ENCODE results near the gene HECW1. TPM values are rescaled to one million over a fixed set of nuclear protein-coding genes. Genes with fewer than 3 reads are reported as not detected.

HECW1 gene
- total RNA-seq, 1 donor = 2.9 TPM

DNA sequence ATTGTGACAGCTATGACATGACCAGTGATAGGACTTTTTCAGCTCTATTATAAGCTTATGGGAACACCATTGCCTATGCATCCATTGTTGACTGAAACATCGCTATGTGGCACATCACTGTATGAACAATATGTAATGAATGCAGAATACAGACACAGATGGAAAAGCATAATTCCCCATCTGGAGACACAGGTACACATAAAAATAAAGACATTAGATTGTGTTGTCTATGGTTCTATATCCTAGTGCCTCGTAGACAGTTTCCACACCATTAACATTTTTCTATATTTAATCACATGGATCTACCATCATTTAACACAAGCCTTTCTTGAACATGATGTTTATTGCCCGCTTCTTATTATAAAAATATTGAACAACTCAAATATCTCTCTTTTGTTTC lies 374.2 kb downstream of the HECW1 start:
- no peaks in the 10 kb centered on the region for H3K9me3 ChIP-seq (ENCODE audit: low read depth, low read length)
- H3K4me1 ChIP-seq (ENCODE audit: insufficient read depth, low read length) = peaks cover 22% of the 10 kb centered on the region
- H3K4me3 ChIP-seq (ENCODE audit: insufficient read depth, low read length) = no peak overlapping the region
- H2AFZ ChIP-seq (ENCODE audit: low read length) = no peak overlapping the region
- no peak overlapping the region for H3K27ac ChIP-seq (ENCODE audit: low read depth, low read length)
- TF ChIP-seq, protein P1, sequence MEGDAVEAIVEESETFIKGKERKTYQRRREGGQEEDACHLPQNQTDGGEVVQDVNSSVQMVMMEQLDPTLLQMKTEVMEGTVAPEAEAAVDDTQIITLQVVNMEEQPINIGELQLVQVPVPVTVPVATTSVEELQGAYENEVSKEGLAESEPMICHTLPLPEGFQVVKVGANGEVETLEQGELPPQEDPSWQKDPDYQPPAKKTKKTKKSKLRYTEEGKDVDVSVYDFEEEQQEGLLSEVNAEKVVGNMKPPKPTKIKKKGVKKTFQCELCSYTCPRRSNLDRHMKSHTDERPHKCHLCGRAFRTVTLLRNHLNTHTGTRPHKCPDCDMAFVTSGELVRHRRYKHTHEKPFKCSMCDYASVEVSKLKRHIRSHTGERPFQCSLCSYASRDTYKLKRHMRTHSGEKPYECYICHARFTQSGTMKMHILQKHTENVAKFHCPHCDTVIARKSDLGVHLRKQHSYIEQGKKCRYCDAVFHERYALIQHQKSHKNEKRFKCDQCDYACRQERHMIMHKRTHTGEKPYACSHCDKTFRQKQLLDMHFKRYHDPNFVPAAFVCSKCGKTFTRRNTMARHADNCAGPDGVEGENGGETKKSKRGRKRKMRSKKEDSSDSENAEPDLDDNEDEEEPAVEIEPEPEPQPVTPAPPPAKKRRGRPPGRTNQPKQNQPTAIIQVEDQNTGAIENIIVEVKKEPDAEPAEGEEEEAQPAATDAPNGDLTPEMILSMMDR (IDR thresholded peaks at IDR 0.05; ENCODE audit: extremely low read depth, low read depth, low read length) = no peak
- no peaks in the 10 kb centered on the region for H3K36me3 ChIP-seq (ENCODE audit: insufficient read depth, low read length)
- no peaks in the 10 kb centered on the region for H3K79me2 ChIP-seq (ENCODE audit: insufficient read depth, low read length)
- no peaks in the 10 kb centered on the region for H4K20me1 ChIP-seq (ENCODE audit: insufficient read depth, low read length)
- no peak for DNase-seq (ENCODE audit: insufficient read length, low spot score, missing footprints)
- H3K4me2 ChIP-seq (ENCODE audit: insufficient read depth, low read length) = no peak overlapping the region
- peaks cover 6% of the 10 kb centered on the region for H3K27me3 ChIP-seq (ENCODE audit: insufficient read depth, low read length)

DNA sequence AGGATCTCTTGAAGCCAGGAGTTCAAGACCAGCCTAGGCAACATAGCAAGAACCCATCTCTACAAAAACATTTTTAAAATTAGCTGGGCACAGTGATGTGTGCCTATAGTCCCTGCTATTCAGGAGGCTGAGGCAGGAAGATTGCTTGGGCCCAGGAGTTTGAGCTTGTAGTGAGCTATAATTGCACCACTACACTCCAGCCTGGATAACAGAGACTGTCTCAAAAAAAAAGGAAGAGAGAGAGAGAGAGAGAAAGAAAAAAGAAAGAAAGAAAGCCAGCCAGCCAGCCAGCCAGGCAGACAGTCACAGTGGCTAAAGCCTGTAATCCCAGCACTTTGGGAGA lies 375.3 kb downstream of the HECW1 start:
- Histone ChIP-seq H3K27ac (ENCODE audit: low read depth, low read length) (no peak overlapping the region), H3K4me2 (ENCODE audit: insufficient read depth, low read length) (no peak overlapping the region), H3K27me3 (ENCODE audit: insufficient read depth, low read length) (peaks cover 11% of the 10 kb centered on the region), H3K4me1 (ENCODE audit: insufficient read depth, low read length) (peaks cover 22% of the 10 kb centered on the region), H3K9me3 (ENCODE audit: low read depth, low read length) (no peaks in the 10 kb centered on the region), H2AFZ (ENCODE audit: low read length) (no peak overlapping the region), H4K20me1 (ENCODE audit: insufficient read depth, low read length) (no peaks in the 10 kb centered on the region), H3K36me3 (ENCODE audit: insufficient read depth, low read length) (no peaks in the 10 kb centered on the region), H3K4me3 (ENCODE audit: insufficient read depth, low read length) (no peak overlapping the region), H3K79me2 (ENCODE audit: insufficient read depth, low read length) (no peaks in the 10 kb centered on the region)
- TF ChIP-seq, protein P1 (IDR thresholded peaks at IDR 0.05; ENCODE audit: extremely low read depth, low read depth, low read length) = no peak
- no peak for DNase-seq (ENCODE audit: insufficient read length, low spot score, missing footprints)

DNA sequence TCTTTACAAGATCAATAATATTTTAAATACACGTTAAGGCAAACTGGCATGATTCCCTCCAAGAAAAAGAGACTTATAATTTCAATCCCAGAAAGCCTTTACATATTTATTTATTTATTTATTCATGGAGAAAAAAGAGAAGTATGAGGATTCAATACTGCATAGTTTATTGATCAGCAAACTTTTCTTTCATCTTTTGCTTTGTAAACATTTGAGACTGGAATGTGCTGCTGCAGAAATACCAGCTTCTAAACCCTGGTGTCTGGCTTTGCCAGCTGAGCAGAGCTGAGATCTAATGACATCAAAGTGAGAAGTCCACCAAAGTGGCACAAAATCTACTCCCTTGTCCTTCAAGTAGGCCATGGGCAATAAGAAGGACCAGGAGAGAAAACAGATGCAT lies 376.8 kb downstream of the HECW1 start:
- H3K4me3 ChIP-seq (ENCODE audit: insufficient read depth, low read length) = no peak overlapping the region
- no peaks in the 10 kb centered on the region for H3K9me3 ChIP-seq (ENCODE audit: low read depth, low read length)
- TF ChIP-seq, protein P1 (IDR thresholded peaks at IDR 0.05; ENCODE audit: extremely low read depth, low read depth, low read length) = no peak

DNA sequence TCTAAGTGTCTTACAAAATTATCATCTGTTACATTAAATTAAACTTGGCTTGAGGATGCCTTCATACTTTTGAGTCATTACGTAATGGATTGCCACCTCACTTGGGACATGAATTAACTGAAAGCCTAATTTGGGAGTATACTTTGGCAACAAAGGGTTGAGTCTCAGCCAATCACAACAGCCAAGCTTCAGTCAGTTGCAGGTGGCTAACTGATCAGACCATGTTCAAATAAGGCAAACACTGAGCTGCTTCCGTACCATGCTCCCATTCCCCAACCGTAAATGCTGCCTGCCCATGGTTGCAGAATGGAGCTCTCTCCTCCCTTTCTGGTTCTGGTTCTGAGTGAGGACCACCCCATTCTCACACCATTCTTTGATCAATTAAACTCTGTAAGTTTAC lies 377.6 kb downstream of the HECW1 start:
- no peak overlapping the region for H3K4me3 ChIP-seq (ENCODE audit: insufficient read depth, low read length)
- no peaks in the 10 kb centered on the region for H4K20me1 ChIP-seq (ENCODE audit: insufficient read depth, low read length)
- H3K79me2 ChIP-seq (ENCODE audit: insufficient read depth, low read length) = no peaks in the 10 kb centered on the region
- no peak overlapping the region for H3K4me2 ChIP-seq (ENCODE audit: insufficient read depth, low read length)
- no peak overlapping the region for H2AFZ ChIP-seq (ENCODE audit: low read length)
- TF ChIP-seq, protein P1 (IDR thresholded peaks at IDR 0.05; ENCODE audit: extremely low read depth, low read depth, low read length) = no peak
- no peaks in the 10 kb centered on the region for H3K36me3 ChIP-seq (ENCODE audit: insufficient read depth, low read length)
- H3K9me3 ChIP-seq (ENCODE audit: low read depth, low read length) = no peaks in the 10 kb centered on the region
- peaks cover 16% of the 10 kb centered on the region for H3K4me1 ChIP-seq (ENCODE audit: insufficient read depth, low read length)
- H3K27ac ChIP-seq (ENCODE audit: low read depth, low read length) = no peak overlapping the region
- no peak for DNase-seq (ENCODE audit: insufficient read length, low spot score, missing footprints)
- H3K27me3 ChIP-seq (ENCODE audit: insufficient read depth, low read length) = peaks cover 34% of the 10 kb centered on the region

More for the DNA sequence above, 376.8 kb downstream of the HECW1 start:
- H3K27me3 ChIP-seq (ENCODE audit: insufficient read depth, low read length) = peaks cover 27% of the 10 kb centered on the region
- DNase-seq (ENCODE audit: insufficient read length, low spot score, missing footprints) = no peak
- no peak overlapping the region for H3K4me2 ChIP-seq (ENCODE audit: insufficient read depth, low read length)
- H3K36me3 ChIP-seq (ENCODE audit: insufficient read depth, low read length) = no peaks in the 10 kb centered on the region
- no peaks in the 10 kb centered on the region for H3K79me2 ChIP-seq (ENCODE audit: insufficient read depth, low read length)
- H4K20me1 ChIP-seq (ENCODE audit: insufficient read depth, low read length) = no peaks in the 10 kb centered on the region
- no peak overlapping the region for H2AFZ ChIP-seq (ENCODE audit: low read length)
- H3K27ac ChIP-seq (ENCODE audit: low read depth, low read length) = no peak overlapping the region
- H3K4me1 ChIP-seq (ENCODE audit: insufficient read depth, low read length) = peaks cover 16% of the 10 kb centered on the region
